Measurements from ENCODE around the gene SLC25A11.

The SLC25A11 gene

GRCh38 chr17:4969551-4970173 is 29.8 kb upstream of the SLC25A11 start:
- no peak overlapping the region for H2AFZ ChIP-seq (ENCODE audit: low read depth, low read length)
- no peaks in the 10 kb centered on the region for H3K9me3 ChIP-seq (ENCODE audit: insufficient read depth, low read length, severe bottlenecking)
- no peaks in the 10 kb centered on the region for H3K27me3 ChIP-seq (ENCODE audit: insufficient read depth, low read length, poor library complexity)
- no peak overlapping the region for H3K4me3 ChIP-seq (ENCODE audit: low read depth in 1 of 2, low read length in 2 of 2)
- H3K27ac ChIP-seq (ENCODE audit: low read length), result peak overlapping the region; percentile 53; the same call in 1 of the 2 replicates
- H3K79me2 ChIP-seq (ENCODE audit: insufficient read depth, low read length), result peaks cover 35% of the 10 kb centered on the region
- peaks cover 32% of the 10 kb centered on the region for H3K4me1 ChIP-seq (ENCODE audit: insufficient read depth, low read length)
- TF ChIP-seq CTCF (IDR thresholded peaks at IDR 0.05; ENCODE audit: borderline replicate concordance, extremely low read depth, low read length, poor library complexity, severe bottlenecking) (no peak), EZH2 (IDR thresholded peaks at IDR 0.05; ENCODE audit: borderline replicate concordance, low read depth, low read length, severe bottlenecking) (no peak)
- no peak for DNase-seq
- H3K4me2 ChIP-seq (ENCODE audit: insufficient read depth, low read length), result peak overlapping the region; percentile 99
- peaks cover 58% of the 10 kb centered on the region for H3K36me3 ChIP-seq (ENCODE audit: insufficient read depth, low read length)
- peaks cover 4% of the 10 kb centered on the region for H4K20me1 ChIP-seq (ENCODE audit: insufficient read depth, low read length)
- peak overlapping the region; percentile 87; the same call in 1 of the 2 replicates for H3K9ac ChIP-seq (ENCODE audit: low read depth, low read length)
- ATAC-seq (ENCODE audit: insufficient read depth, low read depth), result no peak

- DNase-seq, result no peak
- H4K20me1 ChIP-seq (ENCODE audit: insufficient read depth, low read length), result peaks cover 4% of the 10 kb centered on the region
- peak overlapping the region; percentile 99 for H3K4me2 ChIP-seq (ENCODE audit: insufficient read depth, low read length)
- peak overlapping the region; percentile 87 for H3K9ac ChIP-seq (ENCODE audit: low read depth, low read length)
- peaks cover 32% of the 10 kb centered on the region for H3K4me1 ChIP-seq (ENCODE audit: insufficient read depth, low read length)
- peaks cover 35% of the 10 kb centered on the region for H3K79me2 ChIP-seq (ENCODE audit: insufficient read depth, low read length)
- no peak for TF ChIP-seq CTCF (IDR thresholded peaks at IDR 0.05; ENCODE audit: borderline replicate concordance, extremely low read depth, low read length, poor library complexity, severe bottlenecking)
- TF ChIP-seq EZH2 (IDR thresholded peaks at IDR 0.05; ENCODE audit: borderline replicate concordance, low read depth, low read length, severe bottlenecking), result no peak
- H3K27me3 ChIP-seq (ENCODE audit: insufficient read depth, low read length, poor library complexity), result no peaks in the 10 kb centered on the region
- H2AFZ ChIP-seq (ENCODE audit: low read depth, low read length), result no peak overlapping the region
- peaks cover 53% of the 10 kb centered on the region for H3K36me3 ChIP-seq (ENCODE audit: insufficient read depth, low read length)
- H3K9me3 ChIP-seq (ENCODE audit: insufficient read depth, low read length, severe bottlenecking), result no peaks in the 10 kb centered on the region
- no peak for ATAC-seq (ENCODE audit: insufficient read depth, low read depth)
- peak overlapping the region; percentile 92 for H3K27ac ChIP-seq (ENCODE audit: low read length)
- H3K4me3 ChIP-seq (ENCODE audit: low read depth in 1 of 2, low read length in 2 of 2), result peak overlapping the region in 1 of 2 experiments; percentile 87; a peak in 3 of 4 replicates
Observed at GRCh38 chr17:4969047-4969550, 29.3 kb upstream of the SLC25A11 start.

GRCh38 chr17:4968486-4969046 is 28.7 kb upstream of the SLC25A11 start:
- Histone ChIP-seq H3K9me3 (ENCODE audit: insufficient read depth, low read length, severe bottlenecking) (no peaks in the 10 kb centered on the region), H3K27me3 (ENCODE audit: insufficient read depth, low read length, poor library complexity) (no peaks in the 10 kb centered on the region), H3K79me2 (ENCODE audit: insufficient read depth, low read length) (peaks cover 39% of the 10 kb centered on the region), H4K20me1 (ENCODE audit: insufficient read depth, low read length) (peaks cover 4% of the 10 kb centered on the region), H3K36me3 (ENCODE audit: insufficient read depth, low read length) (peaks cover 47% of the 10 kb centered on the region), H3K4me3 (ENCODE audit: low read depth in 1 of 2, low read length in 2 of 2) (peak overlapping the region; percentile 29 to 87), H3K9ac (ENCODE audit: low read depth, low read length) (peak overlapping the region; percentile 87), H3K27ac (ENCODE audit: low read length) (peak overlapping the region; percentile 92), H2AFZ (ENCODE audit: low read depth, low read length) (peak overlapping the region; percentile 83), H3K4me1 (ENCODE audit: insufficient read depth, low read length) (peaks cover 32% of the 10 kb centered on the region), H3K4me2 (ENCODE audit: insufficient read depth, low read length) (peak overlapping the region; percentile 99)
- TF ChIP-seq EZH2 (IDR thresholded peaks at IDR 0.05; ENCODE audit: borderline replicate concordance, low read depth, low read length, severe bottlenecking) (no peak), CTCF (IDR thresholded peaks at IDR 0.05; ENCODE audit: borderline replicate concordance, extremely low read depth, low read length, poor library complexity, severe bottlenecking) (no peak)
- DNase-seq, result no peak
- no peak for ATAC-seq (ENCODE audit: insufficient read depth, low read depth)

Data from DND-41 (cell line).